Iris pigment epithelial cell (primary cell): ENCODE data around the gene EVC2.

Experiments used
- DNase-seq: peaks from one replicate; pipeline ENCODE4 v3.0.0-alpha.2; 2011; ENCODE audit warnings: low read depth

Gene EVC2

GRCh38 chr4:5746829-5747737 is 38.7 kb upstream of the EVC2 start:
- DNase-seq = peak; percentile 65

- DNase-seq = no peak
Measured at GRCh38 chr4:5746250-5746649, 37.9 kb upstream of the EVC2 start.

GRCh38 chr4:5742968-5743367 is 34.6 kb upstream of the EVC2 start:
- no peak for DNase-seq

GRCh38 chr4:5742388-5742787 is 34.0 kb upstream of the EVC2 start:
- no peak for DNase-seq

GRCh38 chr4:5738061-5738460 is 29.7 kb upstream of the EVC2 start:
- no peak for DNase-seq

- no peak for DNase-seq
Measured at GRCh38 chr4:5735463-5735862, 27.1 kb upstream of the EVC2 start.

- DNase-seq = no peak
Measured at GRCh38 chr4:5734853-5735252, 26.5 kb upstream of the EVC2 start.

- no peak for DNase-seq
Measured at GRCh38 chr4:5732158-5732557, 23.8 kb upstream of the EVC2 start.

- peak; percentile 36 for DNase-seq
Measured at GRCh38 chr4:5730993-5731990, 22.9 kb upstream of the EVC2 start.

- DNase-seq = no peak
Measured at GRCh38 chr4:5730436-5730835, 22.1 kb upstream of the EVC2 start.

GRCh38 chr4:5728412-5728811 is 20.1 kb upstream of the EVC2 start:
- peak; percentile 50 for DNase-seq

GRCh38 chr4:5724377-5724776 is 16.0 kb upstream of the EVC2 start:
- peak; percentile 75 for DNase-seq

- peak; percentile 53 for DNase-seq
Measured at GRCh38 chr4:5722328-5722727, 14.0 kb upstream of the EVC2 start.

GRCh38 chr4:5721923-5722322 is 13.6 kb upstream of the EVC2 start:
- no peak for DNase-seq

- DNase-seq = no peak
Measured at GRCh38 chr4:5720980-5721379, 12.6 kb upstream of the EVC2 start.

- no peak for DNase-seq
Measured at GRCh38 chr4:5720157-5720850, 11.9 kb upstream of the EVC2 start.

- peak; percentile 28 for DNase-seq
Measured at GRCh38 chr4:5719350-5720055, 11.1 kb upstream of the EVC2 start.

GRCh38 chr4:5718411-5718810 is 10.1 kb upstream of the EVC2 start:
- peak; percentile 16 for DNase-seq

- DNase-seq = no peak
Measured at GRCh38 chr4:5717449-5718158, 9.2 kb upstream of the EVC2 start.

GRCh38 chr4:5716391-5716790 is 8.0 kb upstream of the EVC2 start:
- no peak for DNase-seq

GRCh38 chr4:5715357-5715756 is 7.0 kb upstream of the EVC2 start:
- no peak for DNase-seq
